B cell (primary cell): ENCODE results near the gene SLC17A1. TPM values are rescaled to one million over a fixed set of nuclear protein-coding genes. Genes with fewer than 3 reads are reported as not detected.

Source experiments
- ATAC-seq: fragments of 200-7000 bp; cut with Tn5 transposase; one replicate; pipeline ENCODE4 v1.10.0; 2021; ENCODE audit warnings: low read depth, mild to moderate bottlenecking, moderate number of reproducible peaks, moderate library complexity
- CTCF ChIA-PET: fragments of 350-600 bp; sonication (Branson Sonifier 250); formaldehyde crosslinking; loops from one replicate; lab custom pipeline; 2021; ENCODE audit warnings: antibody characterized with exemption, inconsistent platforms; lab: Charles Lee
- POLR2A ChIA-PET: fragments of 350-600 bp; sonication (Branson Sonifier 250); formaldehyde crosslinking; loops from one replicate; lab custom pipeline; 2021; ENCODE audit warnings: antibody characterized with exemption; lab: Charles Lee
- DNase-seq: peaks from one replicate; pipeline ENCODE4 v3.0.0; 2013
- H2AFZ ChIP-seq: 2 replicates; pipeline ENCODE4 v1.6.1; 2012; ENCODE audit warnings: mild to moderate bottlenecking, low read depth, low read length; ENCODE audit not compliant: insufficient read depth, poor library complexity, severe bottlenecking
- H3K27ac ChIP-seq, 2 donors: 1 replicate in 1 of 2; 2 replicates in 1 of 2; pipeline ENCODE4 v1.5.1; 2012 to 2013; ENCODE audit warnings: low read length in 2 of 2, mild to moderate bottlenecking in 2 of 2, moderate library complexity in 1 of 2
- H3K27me3 ChIP-seq, 4 experiments: fragments of 200-600 bp in 1 of 4; sonication (generic) in 1 of 4; replicated peaks in 1 of 4; 1 replicate in 2 of 4; 2 replicates in 2 of 4; pipeline versions ENCODE4 v1.6.1 to v1.7.0; 2013 to 2016; ENCODE audit warnings: low read length in 3 of 4, mild to moderate bottlenecking in 2 of 4, mixed read lengths in 1 of 4, moderate library complexity in 1 of 4; ENCODE audit not compliant: insufficient read depth in 4 of 4, control insufficient read depth in 3 of 4; ENCODE audit errors: control extremely low read depth in 1 of 4
- H3K36me3 ChIP-seq, 2 experiments: replicated peaks in 1 of 2; 1 replicate in 1 of 2; 2 replicates in 1 of 2; pipeline versions ENCODE4 v1.6.1 to v1.7.1; 2013; ENCODE audit warnings: low read length in 1 of 2; ENCODE audit not compliant: insufficient read depth in 2 of 2, control insufficient read depth in 1 of 2; ENCODE audit errors: control extremely low read depth in 1 of 2, extremely low read depth in 1 of 2
- H3K4me1 ChIP-seq, 2 donors: fragments of 200-600 bp in 1 of 2; sonication (generic) in 1 of 2; 1 replicate in 1 of 2; 2 replicates in 1 of 2; pipeline versions ENCODE4 v1.5.1 to v1.6.1; 2013 to 2017; ENCODE audit warnings: low read length in 2 of 2; ENCODE audit not compliant: control insufficient read depth in 2 of 2, insufficient read depth in 2 of 2
- H3K4me2 ChIP-seq: replicated peaks from 2 replicates; pipeline ENCODE3; 2012; ENCODE audit warnings: mild to moderate bottlenecking, low read depth, low read length; ENCODE audit not compliant: poor library complexity, severe bottlenecking
- H3K4me3 ChIP-seq, 5 experiments: fragments of 200-600 bp in 1 of 5; sonication (generic) in 1 of 5; 1 replicate in 3 of 5; 2 replicates in 2 of 5; pipeline versions ENCODE4 v1.5.1 to v1.7.0; 2011 to 2016; ENCODE audit warnings: low read length in 4 of 5, mild to moderate bottlenecking in 4 of 5, low read depth in 2 of 5, control low read depth in 1 of 5, moderate library complexity in 1 of 5; ENCODE audit not compliant: insufficient read depth in 1 of 5; ENCODE audit errors: control extremely low read depth in 1 of 5, extremely low read depth in 1 of 5
- H3K79me2 ChIP-seq: fragments of 200-600 bp; sonication (generic); one replicate; pipeline ENCODE4 v1.6.0; 2016; ENCODE audit warnings: low read length; ENCODE audit not compliant: control insufficient read depth, insufficient read depth
- H3K9ac ChIP-seq: fragments of 200-600 bp; sonication (generic); 2 replicates; pipeline ENCODE4 v1.6.1; 2017; ENCODE audit warnings: mild to moderate bottlenecking, low read length, moderate library complexity
- H3K9me3 ChIP-seq, 3 donors: one replicate each; pipeline versions ENCODE4 v1.6.1 to v1.7.1; 2013; ENCODE audit warnings: low read length in 2 of 3; ENCODE audit not compliant: control insufficient read depth in 2 of 3, insufficient read depth in 1 of 3; ENCODE audit errors: control extremely low read depth in 1 of 3
- H4K20me1 ChIP-seq: 2 replicates; pipeline ENCODE4 v1.6.0; 2012; ENCODE audit warnings: mild to moderate bottlenecking, low read length; ENCODE audit not compliant: insufficient read depth, control insufficient read depth, poor library complexity, severe bottlenecking
- H3K27ac Mint-ChIP-seq: one replicate; pipeline ENCODE4 v1.8.0; 2021; ENCODE audit warnings: mixed read lengths
- H3K27me3 Mint-ChIP-seq: one replicate; pipeline ENCODE4 v1.8.0; 2021; ENCODE audit warnings: mixed read lengths
- H3K4me1 Mint-ChIP-seq: one replicate; pipeline ENCODE4 v1.8.0; 2021; ENCODE audit warnings: mixed read lengths
- H3K4me3 Mint-ChIP-seq: one replicate; pipeline ENCODE4 v1.8.0; 2021; ENCODE audit warnings: mixed read lengths
- H3K9me3 Mint-ChIP-seq: one replicate; pipeline ENCODE4 v1.8.0; 2022; ENCODE audit warnings: mixed read lengths; ENCODE audit not compliant: insufficient read depth
- CTCF ChIP-seq: fragments of 200-600 bp; IDR thresholded peaks from one replicate; pipeline ENCODE4 v1.8.0; 2022; ENCODE audit warnings: antibody characterized with exemption, mild to moderate bottlenecking
- EZH2 ChIP-seq: IDR thresholded peaks from 2 replicates; pipeline ENCODE4 v1.6.1; 2012; ENCODE audit warnings: borderline replicate concordance, low read depth, mild to moderate bottlenecking, moderate library complexity, low read length; ENCODE audit not compliant: insufficient read depth, poor library complexity, severe bottlenecking
- WGBS: methylation state at CpG from one replicate; pipeline ENCODE4 v1.1.5; 2013; ENCODE audit warnings: missing lambda C conversion rate; ENCODE audit not compliant: insufficient coverage; 5-methylcytosine and 5-hydroxymethylcytosine counted together
- intact Hi-C: fragments of 100-400 bp; cut with micrococcal nuclease; formaldehyde crosslinking; loops from one replicate; pipeline ENCODE4 v1.10.0; 2022
- polyA plus RNA-seq: library from polyadenylated mRNA; depleted of rRNA; stranded (reverse); fragments of >200 nt; gene quantifications from 2 replicates; pipeline ENCODE4 v1.2.3, GENCODE V29; 2012
- total RNA-seq, 2 donors: library from RNA; stranded (reverse); fragments of 120-200 nt in 1 of 2; gene quantifications; 1 replicate in 1 of 2; 2 replicates in 1 of 2; pipeline versions ENCODE4 v1.2.3 to v1.2.4, GENCODE V29; 2013 to 2022

Gene SLC17A1
- total and polyA plus RNA-seq, 2 donors (not counting 1 experiment from before 2014, with no cell fraction given) = not detected

GRCh38 chr6:25878721-25879322 is 47.0 kb upstream of the SLC17A1 start:
- no peak for TF ChIP-seq EZH2
- no peak for TF ChIP-seq CTCF
- Histone ChIP-seq H2AFZ (no peak overlapping the region), H3K4me3 (no peak overlapping the region), H3K79me2 (no peaks in the 10 kb centered on the region), H3K27me3 (no peaks in the 10 kb centered on the region), H3K27ac (no peak overlapping the region), H3K4me1 (peaks cover 0 to 4% of the 10 kb centered on the region in 2 donors), H3K36me3 (no peaks in the 10 kb centered on the region), H3K9me3 (no peaks in the 10 kb centered on the region), H3K9ac (no peak overlapping the region), H3K4me2 (no peak overlapping the region), H4K20me1 (no peaks in the 10 kb centered on the region)
- ATAC-seq = no peak
- no peaks in the 10 kb centered on the region for H3K9me3 Mint-ChIP-seq
- 100% methylated on average over 1 of the region's 2 CpGs for WGBS
- intact Hi-C loops = no loop called here
- DNase-seq = no peak
- H3K4me1 Mint-ChIP-seq = peaks cover 9% of the 10 kb centered on the region
- H3K27me3 Mint-ChIP-seq = peaks cover 35% of the 10 kb centered on the region
- no peak overlapping the region for H3K4me3 Mint-ChIP-seq
- CTCF ChIA-PET = interaction anchor here (0.5 kb wide), 1 partner anchor 190 kb away, joined by 3 read pairs; no protein-coding TSS in a partner anchor
- POLR2A ChIA-PET = no interaction called here
- H3K27ac Mint-ChIP-seq = no peak overlapping the region

GRCh38 chr6:25875926-25876602 is 44.2 kb upstream of the SLC17A1 start:
- peaks cover 30% of the 10 kb centered on the region for H3K27me3 Mint-ChIP-seq
- Histone ChIP-seq H3K4me2 (no peak overlapping the region), H3K79me2 (no peaks in the 10 kb centered on the region), H3K4me1 (no peaks in the 10 kb centered on the region), H3K4me3 (no peak overlapping the region), H4K20me1 (no peaks in the 10 kb centered on the region), H3K9ac (no peak overlapping the region), H3K9me3 (no peaks in the 10 kb centered on the region), H3K36me3 (no peaks in the 10 kb centered on the region), H3K27me3 (no peaks in the 10 kb centered on the region), H2AFZ (no peak overlapping the region), H3K27ac (no peak overlapping the region)
- no peak overlapping the region for H3K27ac Mint-ChIP-seq
- ChIA-PET CTCF (no interaction called here), POLR2A (no interaction called here)
- H3K4me1 Mint-ChIP-seq = no peaks in the 10 kb centered on the region
- H3K4me3 Mint-ChIP-seq = no peak overlapping the region
- intact Hi-C loops = no loop called here
- 100% methylated on average over 1 of the region's 3 CpGs for WGBS
- H3K9me3 Mint-ChIP-seq = no peaks in the 10 kb centered on the region
- TF ChIP-seq EZH2 (no peak), CTCF (no peak)
- ATAC-seq (no peak), DNase-seq (no peak)
